ENCODE results near the gene LRGUK. TPM values are rescaled to one million over a fixed set of nuclear protein-coding genes. Genes with fewer than 3 reads are reported as not detected.

The LRGUK gene
- total RNA-seq, 1 experiment from 2014 or later = 1.5 TPM

- peaks cover 5% of the 10 kb centered on the region for H3K23me2 ChIP-seq (ENCODE audit: insufficient read length, low read depth, low read length, poor library complexity, severe bottlenecking)
- TF ChIP-seq, protein P1, sequence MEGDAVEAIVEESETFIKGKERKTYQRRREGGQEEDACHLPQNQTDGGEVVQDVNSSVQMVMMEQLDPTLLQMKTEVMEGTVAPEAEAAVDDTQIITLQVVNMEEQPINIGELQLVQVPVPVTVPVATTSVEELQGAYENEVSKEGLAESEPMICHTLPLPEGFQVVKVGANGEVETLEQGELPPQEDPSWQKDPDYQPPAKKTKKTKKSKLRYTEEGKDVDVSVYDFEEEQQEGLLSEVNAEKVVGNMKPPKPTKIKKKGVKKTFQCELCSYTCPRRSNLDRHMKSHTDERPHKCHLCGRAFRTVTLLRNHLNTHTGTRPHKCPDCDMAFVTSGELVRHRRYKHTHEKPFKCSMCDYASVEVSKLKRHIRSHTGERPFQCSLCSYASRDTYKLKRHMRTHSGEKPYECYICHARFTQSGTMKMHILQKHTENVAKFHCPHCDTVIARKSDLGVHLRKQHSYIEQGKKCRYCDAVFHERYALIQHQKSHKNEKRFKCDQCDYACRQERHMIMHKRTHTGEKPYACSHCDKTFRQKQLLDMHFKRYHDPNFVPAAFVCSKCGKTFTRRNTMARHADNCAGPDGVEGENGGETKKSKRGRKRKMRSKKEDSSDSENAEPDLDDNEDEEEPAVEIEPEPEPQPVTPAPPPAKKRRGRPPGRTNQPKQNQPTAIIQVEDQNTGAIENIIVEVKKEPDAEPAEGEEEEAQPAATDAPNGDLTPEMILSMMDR (conservative IDR thresholded peaks at IDR 0.05) = no peak
- Mint-ChIP-seq H3K9me3 (no peaks in the 10 kb centered on the region), H3K27ac (no peak overlapping the region), H3K4me1 (peaks cover 7 to 11% of the 10 kb centered on the region in 2 experiments), H3K36me3 (ENCODE audit: insufficient read depth in 1 of 3, low read depth in 3 of 3) (peaks cover 0 to 12% (median 10%) of the 10 kb centered on the region in 3 experiments; a peak in 4 of 7 replicates), H3K4me3 (no peak overlapping the region), H3K27me3 (ENCODE audit: low read depth) (no peaks in the 10 kb centered on the region)
- WGBS (ENCODE audit: extremely low coverage, insufficient read length, low lambda C conversion rate) = no CpG with 5 or more reads among the region's 4 CpGs
- no peaks in the 10 kb centered on the region for H3K79me1 ChIP-seq (ENCODE audit: insufficient read depth, low read depth, low read length, poor library complexity, severe bottlenecking)
- H4K91ac ChIP-seq (ENCODE audit: insufficient read length, low read depth, low read length) = no peak overlapping the region
- no peak overlapping the region for H3K4me2 ChIP-seq (ENCODE audit: insufficient read depth, insufficient read length, low read length)
- no peak overlapping the region for H3K4ac ChIP-seq (ENCODE audit: low read depth, low read length)
- no peak overlapping the region for H3K27ac ChIP-seq (ENCODE audit: insufficient read length, low read depth, low read length)
- H2BK20ac ChIP-seq (ENCODE audit: low read depth, low read length, poor library complexity, severe bottlenecking) = no peak overlapping the region
- H4K20me1 ChIP-seq (ENCODE audit: control insufficient read depth, insufficient read depth, insufficient read length) = no peaks in the 10 kb centered on the region
- no peak overlapping the region for H2AK5ac ChIP-seq (ENCODE audit: insufficient read length, low read length)
- no peaks in the 10 kb centered on the region for H3K9me3 ChIP-seq (ENCODE audit: control insufficient read depth, low read depth, low read length)
- H3K23ac ChIP-seq (ENCODE audit: insufficient read length, low read depth, low read length) = no peak overlapping the region
- no peak overlapping the region for H3K56ac ChIP-seq (ENCODE audit: insufficient read length, low read depth, low read length)
- H3K27me3 ChIP-seq (ENCODE audit: insufficient read depth, low read length) = no peaks in the 10 kb centered on the region
- H2BK5ac ChIP-seq (ENCODE audit: insufficient read length, low read length) = no peak overlapping the region
- H3K14ac ChIP-seq (ENCODE audit: insufficient read depth, low read length) = no peak overlapping the region
- no peak for DNase-seq
- no peaks in the 10 kb centered on the region for H3K79me2 ChIP-seq (ENCODE audit: insufficient read depth, low read length)
- H4K5ac ChIP-seq (ENCODE audit: insufficient read length, low read depth, low read length) = no peak overlapping the region
- no peak overlapping the region for H2AFZ ChIP-seq (ENCODE audit: low read length)
- no peak overlapping the region for H2BK15ac ChIP-seq (ENCODE audit: low read depth, low read length)
- H3T11ph ChIP-seq (ENCODE audit: low read length) = no peak overlapping the region
- H3K4me1 ChIP-seq (ENCODE audit: insufficient read depth, low read length) = 0 out of 2 replicates have a peak, but pooled peaks cover 2% of the 10 kb centered on the region
- no peak overlapping the region for H2BK12ac ChIP-seq (ENCODE audit: insufficient read length, low read depth, low read length)
- H3K9ac ChIP-seq (ENCODE audit: extremely low read depth, insufficient read length, low read length) = no peak overlapping the region
- H4K8ac ChIP-seq (replicated peaks; ENCODE audit: insufficient read length, low read depth, low read length) = no peak overlapping the region
- H3K18ac ChIP-seq (ENCODE audit: insufficient read length, low read depth, low read length) = no peak overlapping the region
- no peak overlapping the region for H2BK120ac ChIP-seq (ENCODE audit: low read depth, low read length, poor library complexity, severe bottlenecking)
Measured at GRCh38 chr7:134311807-134312206, 184.7 kb downstream of the LRGUK start.
